ENCODE measurements around the gene SRRM3.

DNA sequence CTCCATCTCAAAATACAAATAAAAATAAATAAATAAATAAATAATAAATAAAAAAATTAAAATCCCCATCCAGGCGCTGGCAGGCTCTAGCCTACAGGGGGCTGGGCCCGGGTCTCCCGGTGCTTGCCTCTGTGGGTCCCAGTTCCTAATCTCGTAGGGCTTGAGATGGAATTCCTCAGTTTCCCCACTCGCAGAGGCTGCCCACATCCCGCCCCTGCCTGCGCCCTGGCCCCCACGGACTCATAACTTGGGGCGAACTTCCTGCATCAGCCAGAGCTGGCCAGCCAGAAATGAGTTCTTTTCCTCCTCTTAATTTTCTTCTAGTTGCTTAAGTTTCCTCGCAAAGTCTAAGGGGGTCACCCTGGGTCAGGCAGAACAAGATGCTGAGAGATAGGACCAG lies 22.0 kb upstream of the SRRM3 start:
- TF ChIP-seq CTCF (IDR thresholded peaks at IDR 0.05) (no peak), POLR2A (IDR thresholded peaks at IDR 0.05) (no peak), POLR2AphosphoS5 (IDR thresholded peaks at IDR 0.05) (no peak), EP300 (IDR thresholded peaks at IDR 0.05) (no peak)

Data from gastroesophageal sphincter (tissue), 3 donors.